ENCODE results near the gene LRMDA.
A peak's percentile ranks its signal among the peaks of the same experiment; 100 is the strongest.

The LRMDA gene

GRCh38 chr10:76550806-76551205 lies 1119.4 kb downstream of the LRMDA start:
- no peak for TF ChIP-seq CTCF (conservative IDR thresholded peaks at IDR 0.05; ENCODE audit: low read length)
- DNase-seq (ENCODE audit: low read depth): peak; percentile 58
- no peak overlapping the region for H3K4me3 ChIP-seq (ENCODE audit: low read length)

- no peak for DNase-seq (ENCODE audit: low read depth)
- no peak for TF ChIP-seq CTCF (conservative IDR thresholded peaks at IDR 0.05; ENCODE audit: low read length)
- H3K4me3 ChIP-seq (ENCODE audit: low read length): no peak overlapping the region
Measured at GRCh38 chr10:76552091-76552873, 1120.9 kb downstream of the LRMDA start.

GRCh38 chr10:76553263-76554032 lies 1122.0 kb downstream of the LRMDA start:
- DNase-seq (ENCODE audit: low read depth): peak; percentile 48
- H3K4me3 ChIP-seq (ENCODE audit: low read length): no peak overlapping the region
- no peak for TF ChIP-seq CTCF (conservative IDR thresholded peaks at IDR 0.05; ENCODE audit: low read length)

- TF ChIP-seq CTCF (conservative IDR thresholded peaks at IDR 0.05; ENCODE audit: low read length): no peak
- DNase-seq (ENCODE audit: low read depth): no peak
- H3K4me3 ChIP-seq (ENCODE audit: low read length): no peak overlapping the region
Measured at GRCh38 chr10:76554033-76554408, 1122.6 kb downstream of the LRMDA start.

- DNase-seq (ENCODE audit: low read depth): no peak
- no peak for TF ChIP-seq CTCF (conservative IDR thresholded peaks at IDR 0.05; ENCODE audit: low read length)
- H3K4me3 ChIP-seq (ENCODE audit: low read length): no peak overlapping the region
Measured at GRCh38 chr10:76554478-76554877, 1123.1 kb downstream of the LRMDA start.

- TF ChIP-seq CTCF (conservative IDR thresholded peaks at IDR 0.05; ENCODE audit: low read length): no peak
- no peak for DNase-seq (ENCODE audit: low read depth)
Measured at GRCh38 chr10:76555067-76555670, 1123.7 kb downstream of the LRMDA start.

More at GRCh38 chr10:76555067-76555670, 1123.7 kb downstream of the LRMDA start:
- no peak overlapping the region for H3K4me3 ChIP-seq (ENCODE audit: low read length)

Data from AG10803 (cell line).